ENCODE measurements around the gene HNF1B.

The HNF1B gene

GRCh38 chr17:37678036-37678435, 66.8 kb downstream of the HNF1B start:
- TF ChIP-seq CTCF (IDR thresholded peaks at IDR 0.05; ENCODE audit: low read depth, low read length): no peak
- no peak for DNase-seq (ENCODE audit: low read depth in 2 of 2)
- H3K4me3 ChIP-seq (replicated peaks in 1 of 2; ENCODE audit: low read depth in 2 of 2, low read length in 2 of 2): no peak overlapping the region

- no peak for TF ChIP-seq CTCF (IDR thresholded peaks at IDR 0.05; ENCODE audit: low read depth, low read length)
- no peak overlapping the region for H3K4me3 ChIP-seq (replicated peaks in 1 of 2; ENCODE audit: low read depth in 2 of 2, low read length in 2 of 2)
- DNase-seq (ENCODE audit: low read depth in 2 of 2): no peak
These were observed 67.8 kb downstream of the HNF1B start for GRCh38 chr17:37677021-37677420.

GRCh38 chr17:37676115-37676925, 68.5 kb downstream of the HNF1B start:
- H3K4me3 ChIP-seq (replicated peaks in 1 of 2; ENCODE audit: low read depth in 2 of 2, low read length in 2 of 2): no peak overlapping the region
- TF ChIP-seq CTCF (IDR thresholded peaks at IDR 0.05; ENCODE audit: low read depth, low read length): no peak
- DNase-seq (ENCODE audit: low read depth in 2 of 2): peak in 1 of 2 donors; percentile 11

GRCh38 chr17:37674511-37674910, 70.3 kb downstream of the HNF1B start:
- TF ChIP-seq CTCF (IDR thresholded peaks at IDR 0.05; ENCODE audit: low read depth, low read length): no peak
- no peak for DNase-seq (ENCODE audit: low read depth in 2 of 2)
- H3K4me3 ChIP-seq (replicated peaks in 1 of 2; ENCODE audit: low read depth in 2 of 2, low read length in 2 of 2): no peak overlapping the region

GRCh38 chr17:37673386-37673785, 71.5 kb downstream of the HNF1B start:
- no peak for TF ChIP-seq CTCF (IDR thresholded peaks at IDR 0.05; ENCODE audit: low read depth, low read length)
- no peak overlapping the region for H3K4me3 ChIP-seq (replicated peaks in 1 of 2; ENCODE audit: low read depth in 2 of 2, low read length in 2 of 2)
- no peak for DNase-seq (ENCODE audit: low read depth in 2 of 2)

GRCh38 chr17:37672548-37673078, 72.2 kb downstream of the HNF1B start:
- H3K4me3 ChIP-seq (replicated peaks in 1 of 2; ENCODE audit: low read depth in 2 of 2, low read length in 2 of 2): no peak overlapping the region
- TF ChIP-seq CTCF (IDR thresholded peaks at IDR 0.05; ENCODE audit: low read depth, low read length): no peak
- DNase-seq (ENCODE audit: low read depth in 2 of 2): no peak
